ENCODE data around the gene IL18BP.
A peak's percentile ranks its signal among the peaks of the same experiment; 100 is the strongest.

IL18BP gene

GRCh38 chr11:72012897-72013721 is 14.4 kb downstream of the IL18BP start:
- DNase-seq (ENCODE audit: low read depth): peak; percentile 83

- DNase-seq (ENCODE audit: low read depth): peak; percentile 83
Measured at GRCh38 chr11:72013765-72014711, 15.3 kb downstream of the IL18BP start.

GRCh38 chr11:72014761-72015320 is 16.1 kb downstream of the IL18BP start:
- no peak for DNase-seq (ENCODE audit: low read depth)

GRCh38 chr11:72015511-72016061 is 16.9 kb downstream of the IL18BP start:
- DNase-seq (ENCODE audit: low read depth): no peak

GRCh38 chr11:72018171-72018570 is 19.5 kb downstream of the IL18BP start:
- DNase-seq (ENCODE audit: low read depth): no peak

- no peak for DNase-seq (ENCODE audit: low read depth)
Measured at GRCh38 chr11:72023335-72023734, 24.6 kb downstream of the IL18BP start.

GRCh38 chr11:72024069-72024754 is 25.5 kb downstream of the IL18BP start:
- no peak for DNase-seq (ENCODE audit: low read depth)

- no peak for DNase-seq (ENCODE audit: low read depth)
Measured at GRCh38 chr11:72026090-72026489, 27.4 kb downstream of the IL18BP start.

GRCh38 chr11:72030472-72031045 is 31.9 kb downstream of the IL18BP start:
- DNase-seq (ENCODE audit: low read depth): no peak

GRCh38 chr11:72036687-72037086 is 38.0 kb downstream of the IL18BP start:
- no peak for DNase-seq (ENCODE audit: low read depth)

GRCh38 chr11:72037554-72038311 is 39.0 kb downstream of the IL18BP start:
- DNase-seq (ENCODE audit: low read depth): peak; percentile 13

- DNase-seq (ENCODE audit: low read depth): peak; percentile 84
Measured at GRCh38 chr11:72038491-72038890, 39.8 kb downstream of the IL18BP start.

- peak; percentile 79 for DNase-seq (ENCODE audit: low read depth)
Measured at GRCh38 chr11:72039031-72039855, 40.5 kb downstream of the IL18BP start.

GRCh38 chr11:72039856-72040401 is 41.2 kb downstream of the IL18BP start:
- no peak for DNase-seq (ENCODE audit: low read depth)

- DNase-seq (ENCODE audit: low read depth): peak; percentile 95
Measured at GRCh38 chr11:72040491-72041363, 42.0 kb downstream of the IL18BP start.

GRCh38 chr11:72041364-72042063 is 42.8 kb downstream of the IL18BP start:
- DNase-seq (ENCODE audit: low read depth): peak; percentile 82

GRCh38 chr11:72042064-72042745 is 43.5 kb downstream of the IL18BP start:
- no peak for DNase-seq (ENCODE audit: low read depth)
